NCI-H1105 treated with DMSO at 0.1 percent for 48 hours (cell line): ENCODE data around the gene MCOLN2.
"Not testable (repeated sequence)": the region's sequence is repeated elsewhere in the genome, so short reads cannot be mapped to it uniquely, and the experiment has no call there.

Source experiments
- DNase-seq: peaks from one replicate; lab custom pipeline; 2025; lab: John Stamatoyannopoulos, UW

The MCOLN2 gene

GRCh38 chr1:84996846-84997666 is at the start of gene MCOLN2:
Gene MCOLN2, minus strand, starts transcription at chr1:84997113. Its CDS starts 241 bp downstream, at chr1:84996872.
- peak; percentile 45 for DNase-seq

DNA sequence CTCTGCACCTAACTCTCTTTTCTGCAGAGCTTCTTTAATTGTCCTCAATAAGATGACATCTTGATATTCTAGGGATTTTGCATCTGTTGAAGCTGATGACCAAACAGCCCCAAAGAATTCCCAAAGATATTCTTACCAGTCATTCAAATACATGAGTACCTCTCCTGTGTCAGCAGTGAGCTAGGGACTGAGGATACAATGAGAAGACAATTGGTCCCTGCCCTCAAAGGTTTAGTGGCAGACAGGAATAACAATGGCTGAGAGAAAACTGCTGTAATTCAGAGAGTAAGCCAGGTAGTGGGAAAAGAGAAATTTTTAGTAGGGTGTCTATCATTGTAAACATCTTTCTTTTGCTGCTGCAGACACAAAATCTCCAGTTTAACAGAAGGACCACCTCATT is 45.5 kb upstream of the MCOLN2 start:
- DNase-seq: no peak

- DNase-seq: no peak
Observed at GRCh38 chr1:85041793-85042192, 44.9 kb upstream of the MCOLN2 start.

DNA sequence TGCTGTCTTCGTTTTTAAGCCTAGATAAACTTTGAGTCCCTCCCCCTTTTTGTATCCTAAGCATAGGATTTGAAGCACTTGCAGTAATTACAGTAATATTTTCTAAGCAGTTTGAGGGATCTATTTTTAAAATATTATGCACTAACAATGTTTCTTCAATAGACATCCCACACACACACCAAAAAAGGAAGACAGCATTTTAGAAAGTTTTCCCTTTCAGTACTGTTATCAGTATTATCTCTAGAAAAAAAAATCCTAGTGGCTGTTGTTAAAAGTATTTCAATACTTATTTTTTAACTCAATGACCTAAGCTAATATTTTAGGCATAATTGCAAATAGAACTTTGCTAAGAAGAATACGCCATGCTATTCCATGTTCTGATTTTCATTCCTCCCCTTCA is 36.3 kb upstream of the MCOLN2 start:
- no peak for DNase-seq

DNA sequence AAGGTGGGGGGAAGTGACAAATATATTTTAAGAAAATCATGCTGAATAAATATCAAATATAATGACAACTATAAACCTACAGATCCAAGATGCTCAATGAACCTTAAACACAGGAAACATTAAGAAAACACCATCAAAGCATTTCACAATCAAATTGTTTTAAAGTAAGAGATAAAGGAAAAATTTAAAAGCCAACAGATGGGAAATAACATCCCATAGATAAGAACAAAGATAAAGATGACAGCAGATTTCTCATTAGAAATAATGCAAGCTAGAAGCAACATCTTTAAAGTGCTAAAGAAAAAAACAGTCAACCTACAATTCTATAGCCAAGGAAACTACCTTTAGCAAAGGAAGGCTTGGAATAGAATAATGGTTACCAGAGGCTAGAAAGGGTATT is 33.6 kb upstream of the MCOLN2 start:
- no peak for DNase-seq

GRCh38 chr1:85028151-85028550 is 31.2 kb upstream of the MCOLN2 start:
- no peak for DNase-seq

- peak; percentile 36 for DNase-seq
Observed at GRCh38 chr1:85027242-85027983, 30.5 kb upstream of the MCOLN2 start.

GRCh38 chr1:85025940-85026339 is 29.0 kb upstream of the MCOLN2 start:
- no peak for DNase-seq

GRCh38 chr1:85024736-85025135 is 27.8 kb upstream of the MCOLN2 start:
- no peak for DNase-seq

DNA sequence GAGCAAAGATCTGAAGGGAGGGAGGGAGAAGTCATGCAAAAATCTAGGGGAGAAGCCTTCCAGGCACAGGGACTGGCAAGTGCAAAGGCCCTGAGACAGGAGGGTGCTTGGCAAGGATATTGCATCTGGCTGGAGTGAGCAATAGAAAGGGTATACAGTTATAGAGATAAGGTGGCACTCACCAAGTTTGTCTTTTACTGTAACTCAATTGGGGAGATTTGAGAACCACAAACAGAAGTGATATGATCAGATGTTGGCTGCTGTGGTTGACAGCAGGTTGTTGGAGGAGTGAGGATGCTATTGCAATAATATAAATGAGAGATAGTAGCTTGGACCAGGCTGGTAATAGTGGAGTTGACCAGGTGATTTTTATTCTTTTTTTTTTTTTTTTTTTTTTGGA is 25.8 kb upstream of the MCOLN2 start:
- no peak for DNase-seq

DNA sequence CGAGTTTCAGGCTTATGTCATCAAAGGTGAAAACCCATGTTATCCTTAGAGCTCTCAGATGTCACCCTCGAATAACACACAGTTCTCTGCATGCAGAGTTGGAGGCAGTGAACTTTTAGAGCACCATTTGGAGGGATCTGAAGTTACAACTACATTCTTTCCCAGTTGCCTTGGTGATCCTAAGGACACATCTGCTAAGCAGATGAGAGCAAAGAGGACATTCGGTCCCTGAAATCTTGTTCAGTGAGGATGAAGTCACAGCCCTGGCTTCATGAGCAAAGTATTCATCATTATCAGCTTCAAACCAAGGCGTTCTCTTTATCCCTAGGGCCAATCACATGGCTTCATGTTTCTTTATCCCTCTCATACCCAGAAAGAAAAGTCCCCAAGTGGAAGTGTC is 23.1 kb upstream of the MCOLN2 start:
- no peak for DNase-seq

DNA sequence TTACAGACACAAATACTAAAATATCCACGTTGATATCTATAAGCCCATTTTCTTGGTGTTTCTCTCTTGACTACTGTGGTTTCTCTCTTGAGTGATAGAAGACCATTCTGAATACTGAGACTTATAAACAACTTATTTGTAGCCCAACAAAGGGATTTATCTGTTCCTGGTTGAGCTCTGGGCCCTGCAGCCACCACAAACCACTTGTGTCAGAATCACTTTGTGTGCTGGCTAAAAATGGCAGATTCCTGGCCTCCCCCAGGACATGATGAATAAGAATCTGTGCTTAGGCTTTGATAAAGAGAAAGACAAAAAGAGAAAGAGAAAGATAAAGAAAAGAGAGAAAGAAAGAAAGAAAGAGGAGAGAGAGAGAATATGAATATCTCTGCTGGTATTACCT is 18.9 kb upstream of the MCOLN2 start:
- no peak for DNase-seq

- DNase-seq: not testable (repeated sequence)
Observed at GRCh38 chr1:85005641-85006040, 8.7 kb upstream of the MCOLN2 start.

DNA sequence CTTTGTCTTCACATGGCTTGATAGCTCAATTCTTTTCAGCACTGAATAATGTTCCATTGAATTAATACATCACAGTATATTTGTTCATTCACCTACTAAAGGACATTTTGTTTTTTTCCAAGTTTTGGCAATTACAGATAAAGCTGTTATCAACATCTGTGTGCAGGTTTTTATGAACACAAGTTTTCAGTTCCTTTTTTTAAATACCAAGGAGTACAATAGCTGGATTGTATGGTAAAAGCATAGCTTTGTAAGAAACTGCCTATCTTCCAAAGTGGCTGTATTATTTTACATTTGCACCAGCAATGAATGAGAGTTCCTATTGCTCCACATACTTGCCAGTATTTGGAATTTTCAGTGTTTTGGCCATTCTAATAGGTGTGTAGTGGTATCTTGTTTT is 4.8 kb upstream of the MCOLN2 start:
- no peak for DNase-seq

GRCh38 chr1:84998642-84999280 is 1.8 kb upstream of the MCOLN2 start:
- DNase-seq: no peak

GRCh38 chr1:84997667-84998600 is 1.0 kb upstream of the MCOLN2 start:
- DNase-seq: no peak

DNA sequence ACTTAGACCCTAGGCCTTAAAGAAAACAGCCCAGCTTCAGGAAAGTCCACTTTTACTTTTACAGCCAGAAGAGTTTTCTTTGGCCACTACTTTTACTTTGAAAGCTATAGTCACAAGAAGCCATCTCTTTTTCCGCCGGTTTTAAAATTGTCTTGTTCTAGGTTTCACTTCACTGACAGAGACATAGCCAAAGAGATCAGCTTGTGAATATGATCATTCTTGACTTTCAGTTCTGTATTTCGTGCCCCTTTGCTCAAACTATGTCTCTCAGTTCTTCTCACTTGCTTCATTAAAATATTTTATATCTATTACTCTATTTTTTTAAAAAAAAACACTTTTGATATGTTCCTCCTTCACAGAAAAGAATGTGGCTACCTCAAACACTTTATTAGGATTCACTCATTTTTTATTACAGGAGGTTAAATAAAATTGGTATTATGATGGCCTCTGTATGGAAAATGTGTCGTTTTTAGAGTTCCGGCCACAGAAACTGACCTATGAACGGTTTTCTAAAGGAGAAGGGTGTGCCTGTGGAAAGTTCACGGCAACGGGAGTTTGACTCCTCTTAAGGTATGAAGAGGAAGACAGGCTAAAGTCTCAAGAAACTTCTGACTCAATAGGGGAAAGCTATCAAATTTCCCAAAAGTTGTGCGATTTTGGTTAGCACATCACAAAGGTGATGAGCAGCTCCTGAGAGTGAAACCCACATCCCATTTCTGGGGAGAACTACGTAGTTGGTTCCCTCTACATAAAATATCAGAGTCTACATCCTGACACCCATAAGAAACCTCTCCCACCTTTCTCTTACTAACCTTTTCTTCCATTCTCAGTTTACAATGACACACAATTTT is 1.2 kb downstream of the MCOLN2 start:
- DNase-seq: no peak

DNA sequence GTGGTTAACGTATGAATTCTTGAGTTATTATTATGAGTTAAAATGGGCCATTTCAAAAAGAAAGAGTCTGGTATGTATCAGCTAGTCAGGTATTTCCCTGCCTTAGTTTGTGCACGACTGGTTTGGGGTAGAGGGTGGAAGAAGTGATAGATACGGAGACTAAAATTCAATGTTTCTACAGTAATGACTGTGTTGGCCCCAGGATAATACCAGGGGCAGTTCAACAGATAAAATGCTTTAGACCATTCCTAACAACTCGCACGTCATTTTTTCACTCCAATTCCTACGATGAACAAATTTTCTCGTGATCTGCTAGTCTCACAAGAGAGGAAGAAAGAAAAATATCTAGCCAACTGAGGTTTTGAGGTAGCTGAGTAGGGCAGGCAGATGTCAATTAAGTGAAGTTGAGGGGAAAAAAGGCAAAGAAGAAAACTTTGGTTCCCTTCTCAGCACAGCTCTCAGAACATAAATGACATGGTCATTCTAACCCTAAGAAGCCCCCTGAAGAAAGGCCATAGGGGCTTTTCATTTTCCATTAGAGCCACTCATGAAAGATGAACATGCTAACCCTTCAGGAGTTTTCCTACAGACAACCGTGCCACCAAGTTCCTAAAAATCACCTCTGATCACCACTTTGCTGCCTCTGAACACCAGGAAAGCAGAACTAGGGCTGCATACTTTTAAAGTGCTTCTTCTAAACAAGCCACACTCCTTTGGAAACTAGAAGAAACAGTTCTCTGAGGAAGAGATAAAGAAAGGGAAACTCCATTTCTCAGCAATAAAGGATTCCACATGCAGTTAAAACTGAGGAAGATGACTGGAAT is 5.6 kb downstream of the MCOLN2 start:
- no peak for DNase-seq

DNA sequence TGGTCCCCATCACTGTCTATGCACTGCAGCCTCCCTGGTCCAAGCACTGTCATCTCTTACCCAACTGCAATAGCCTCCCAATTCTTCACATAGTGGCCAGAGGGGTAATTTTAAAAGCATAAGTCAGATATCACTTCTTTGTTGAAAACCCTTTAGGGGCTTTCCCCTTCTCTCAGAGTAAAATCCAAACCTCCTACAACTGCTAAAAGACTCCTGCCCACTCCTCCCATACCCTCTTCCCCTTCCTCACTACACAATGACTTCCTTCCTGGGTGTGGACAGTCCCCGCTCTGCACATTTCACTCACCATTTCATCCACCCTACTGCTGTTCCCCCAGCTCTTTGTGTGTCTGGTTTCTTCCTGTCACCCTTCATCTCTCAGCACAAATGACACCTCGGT is 8.3 kb downstream of the MCOLN2 start:
- DNase-seq: no peak

- DNase-seq: not testable (repeated sequence)
Observed at GRCh38 chr1:84986561-84986960, 10.4 kb downstream of the MCOLN2 start.
